Measurements from ENCODE around the gene LAMA2. TPM values are rescaled to one million over a fixed set of nuclear protein-coding genes. Genes with fewer than 3 reads are reported as not detected.
"Not testable (repeated sequence)": the region's sequence is repeated elsewhere in the genome, so short reads cannot be mapped to it uniquely, and the experiment has no call there.

The LAMA2 gene
- polyA plus RNA-seq, 3 donors = not detected

- intact Hi-C loops (cut with micrococcal nuclease) = no loop called here
- H3K4me3 ChIP-seq (replicated peaks in 1 of 3; ENCODE audit: low read depth in 2 of 3, low read length in 3 of 3) = no peak overlapping the region
- no peak overlapping the region for H3K4me3 Mint-ChIP-seq
- no peaks in the 10 kb centered on the region for H4K20me1 ChIP-seq (ENCODE audit: insufficient read depth, low read length)
- no peaks in the 10 kb centered on the region for H3K79me2 ChIP-seq (ENCODE audit: insufficient read depth, low read length)
- no peaks in the 10 kb centered on the region for H3K4me1 Mint-ChIP-seq
- no peaks in the 10 kb centered on the region for H3K27me3 Mint-ChIP-seq (ENCODE audit: low read depth in 3 of 3)
- H3K9ac ChIP-seq (ENCODE audit: insufficient read depth, low read length, poor library complexity, severe bottlenecking) = no peak overlapping the region
- H3K4me1 ChIP-seq (ENCODE audit: control insufficient read depth in 1 of 2, insufficient read depth in 2 of 2, low read length in 2 of 2) = no peaks in the 10 kb centered on the region
- H3K27ac ChIP-seq (ENCODE audit: low read depth in 1 of 2, low read length in 2 of 2) = no peak overlapping the region
- no peak for TF ChIP-seq CTCF (IDR thresholded peaks at IDR 0.05)
- no peaks in the 10 kb centered on the region for H3K36me3 Mint-ChIP-seq
- peaks cover 0 to 3% (median 1%) of the 10 kb centered on the region in 7 donors for H3K9me3 Mint-ChIP-seq
- H3K27me3 ChIP-seq (ENCODE audit: control insufficient read depth in 2 of 2, insufficient read depth in 2 of 2, low read length in 2 of 2) = no peaks in the 10 kb centered on the region
- no peak overlapping the region for H3K27ac Mint-ChIP-seq
- H3K4me2 ChIP-seq (replicated peaks; ENCODE audit: extremely low read depth, low read length, poor library complexity, severe bottlenecking) = no peak overlapping the region
- no peak for DNase-seq
- no peak overlapping the region for H2AFZ ChIP-seq (ENCODE audit: insufficient read depth, low read depth, low read length, poor library complexity, severe bottlenecking)
- WGBS (ENCODE audit: insufficient coverage) = no CpG with 5 or more reads among the region's 3 CpGs
- peaks cover 0 to 4% of the 10 kb centered on the region in 2 donors for H3K9me3 ChIP-seq (replicated peaks in 1 of 2; ENCODE audit: control insufficient read depth in 1 of 2, insufficient read depth in 1 of 2, low read length in 2 of 2)
- no peaks in the 10 kb centered on the region for H3K36me3 ChIP-seq (replicated peaks in 1 of 2; ENCODE audit: control insufficient read depth in 1 of 2, insufficient read depth in 2 of 2, low read length in 2 of 2)
Observed at GRCh38 chr6:129164032-129164431, 281.1 kb downstream of the LAMA2 start.

- H3K36me3 Mint-ChIP-seq; H3K27me3 Mint-ChIP-seq (ENCODE audit: low read depth in 3 of 3); H3K36me3 ChIP-seq (replicated peaks in 1 of 2; ENCODE audit: control insufficient read depth in 1 of 2, insufficient read depth in 2 of 2, low read length in 2 of 2); H3K27me3 ChIP-seq (ENCODE audit: control insufficient read depth in 2 of 2, insufficient read depth in 2 of 2, low read length in 2 of 2); DNase-seq; intact Hi-C loops (cut with micrococcal nuclease); H3K4me1 ChIP-seq (ENCODE audit: control insufficient read depth in 1 of 2, insufficient read depth in 2 of 2, low read length in 2 of 2); H3K27ac ChIP-seq (ENCODE audit: low read depth in 1 of 2, low read length in 2 of 2); H4K20me1 ChIP-seq (ENCODE audit: insufficient read depth, low read length); H3K9ac ChIP-seq (ENCODE audit: insufficient read depth, low read length, poor library complexity, severe bottlenecking); H3K27ac Mint-ChIP-seq; H3K4me1 Mint-ChIP-seq; H3K4me3 ChIP-seq (replicated peaks in 1 of 3; ENCODE audit: low read depth in 2 of 3, low read length in 3 of 3); H3K9me3 Mint-ChIP-seq; H3K4me3 Mint-ChIP-seq; H3K79me2 ChIP-seq (ENCODE audit: insufficient read depth, low read length); H2AFZ ChIP-seq (ENCODE audit: insufficient read depth, low read depth, low read length, poor library complexity, severe bottlenecking); H3K4me2 ChIP-seq (replicated peaks; ENCODE audit: extremely low read depth, low read length, poor library complexity, severe bottlenecking); H3K9me3 ChIP-seq (replicated peaks in 1 of 2; ENCODE audit: control insufficient read depth in 1 of 2, insufficient read depth in 1 of 2, low read length in 2 of 2): not testable (repeated sequence)
- 40% methylated on average over 17 of the region's 20 CpGs for WGBS (ENCODE audit: insufficient coverage)
Observed at GRCh38 chr6:129172279-129172995, 289.5 kb downstream of the LAMA2 start.
